Psoas muscle (tissue), 8 donors: ENCODE measurements around the gene CSF2RB. TPM values are rescaled to one million over a fixed set of nuclear protein-coding genes. Genes with fewer than 3 reads are reported as not detected.

Experiments used
- ATAC-seq, 4 donors: fragments of 200-7000 bp; cut with Tn5 transposase; one replicate each; pipeline ENCODE4 v1.9.1; 2020; ENCODE audit warnings: moderate library complexity in 3 of 4, mild to moderate bottlenecking in 2 of 4
- DNase-seq, 2 donors: peaks; one replicate each; pipeline ENCODE4 v3.0.0-alpha.2; 2020
- H3K27ac ChIP-seq: fragments of 200-600 bp; one replicate; pipeline ENCODE4 v1.8.0; 2022
- H3K27me3 ChIP-seq, 3 donors: fragments of 200-600 bp in 1 of 3; one replicate each; pipeline versions ENCODE4 v1.6.1 to v1.8.0; 2013 to 2022; ENCODE audit warnings: low read length in 2 of 3, mild to moderate bottlenecking in 2 of 3, moderate library complexity in 1 of 3; ENCODE audit not compliant: insufficient read depth in 3 of 3
- H3K36me3 ChIP-seq, 2 donors: fragments of 200-600 bp in 1 of 2; one replicate each; pipeline versions ENCODE4 v1.6.1 to v1.8.0; 2013 to 2022; ENCODE audit warnings: low read depth in 1 of 2, mild to moderate bottlenecking in 1 of 2, moderate library complexity in 1 of 2; ENCODE audit not compliant: insufficient read depth in 1 of 2
- H3K4me1 ChIP-seq: fragments of 200-600 bp; one replicate; pipeline ENCODE4 v1.8.0; 2022
- H3K4me3 ChIP-seq: fragments of 200-600 bp; one replicate; pipeline ENCODE4 v1.8.0; 2022; ENCODE audit warnings: mild to moderate bottlenecking
- H3K9me3 ChIP-seq: fragments of 200-600 bp; one replicate; pipeline ENCODE4 v1.8.0; 2022
- WGBS, 3 donors: extraction: QIAGEN DNeasy Blood & Tissue Kit; methylation state at CpG; one replicate each; pipeline versions ENCODE4 v1.1.6 to v1.1.7; 2013; 5-methylcytosine and 5-hydroxymethylcytosine counted together
- intact Hi-C, 2 donors: fragments of 100-400 bp; cut with DNase I; formaldehyde crosslinking; loops; one replicate each; pipeline versions ENCODE4 v1.11.0 to v1.14.2; 2022
- polyA plus RNA-seq, 3 donors: library from polyadenylated mRNA; stranded (reverse); fragments of 200-250 nt; gene quantifications; one replicate each; pipeline ENCODE4 v1.2.3, GENCODE V29; 2013
- total RNA-seq, 4 donors: library from RNA; stranded (reverse); fragmentation: NEBNext Ultra II Directional in 2 of 4; extraction: Animal tissue kit (Norgen Biotek cat#: 25700) in 2 of 4; gene quantifications; one replicate each; pipeline versions ENCODE4 v1.2.1 to v1.2.4, GENCODE V29; 2021 to 2023
- TF ChIP-seq, protein P1 (sequence below): fragments of 200-600 bp; IDR thresholded peaks from one replicate; pipeline ENCODE4 v1.8.0; 2022; ENCODE audit warnings: antibody characterized with exemption
- donor health status: healthy with polysubstance abuse.
- donor health status: DM: no; HTN: no; CAD: no; lungs with moderate emphysema.
- donor health status: Bipolar disorder and iron deficiency.
- donor health status: healthy.
- donor health status: DM: yes; HTN: yes; CAD: no.
- donor health status: DM: no; HTN: no; CAD: no.
- donor health status: DM: no; HTN: no; CAD: no.
- donor health status: DM: yes; HTN: yes; CAD: no.

CSF2RB gene
- total and polyA plus RNA-seq, 7 donors, result 0.25 to 1.7 (median 1.0) TPM

- Histone ChIP-seq H3K4me3 (no peak overlapping the region), H3K27ac (no peak overlapping the region), H3K36me3 (no peaks in the 10 kb centered on the region), H3K4me1 (no peaks in the 10 kb centered on the region), H3K27me3 (peaks cover 0 to 21% (median 2%) of the 10 kb centered on the region in 3 donors), H3K9me3 (no peaks in the 10 kb centered on the region)
- TF ChIP-seq, protein P1, sequence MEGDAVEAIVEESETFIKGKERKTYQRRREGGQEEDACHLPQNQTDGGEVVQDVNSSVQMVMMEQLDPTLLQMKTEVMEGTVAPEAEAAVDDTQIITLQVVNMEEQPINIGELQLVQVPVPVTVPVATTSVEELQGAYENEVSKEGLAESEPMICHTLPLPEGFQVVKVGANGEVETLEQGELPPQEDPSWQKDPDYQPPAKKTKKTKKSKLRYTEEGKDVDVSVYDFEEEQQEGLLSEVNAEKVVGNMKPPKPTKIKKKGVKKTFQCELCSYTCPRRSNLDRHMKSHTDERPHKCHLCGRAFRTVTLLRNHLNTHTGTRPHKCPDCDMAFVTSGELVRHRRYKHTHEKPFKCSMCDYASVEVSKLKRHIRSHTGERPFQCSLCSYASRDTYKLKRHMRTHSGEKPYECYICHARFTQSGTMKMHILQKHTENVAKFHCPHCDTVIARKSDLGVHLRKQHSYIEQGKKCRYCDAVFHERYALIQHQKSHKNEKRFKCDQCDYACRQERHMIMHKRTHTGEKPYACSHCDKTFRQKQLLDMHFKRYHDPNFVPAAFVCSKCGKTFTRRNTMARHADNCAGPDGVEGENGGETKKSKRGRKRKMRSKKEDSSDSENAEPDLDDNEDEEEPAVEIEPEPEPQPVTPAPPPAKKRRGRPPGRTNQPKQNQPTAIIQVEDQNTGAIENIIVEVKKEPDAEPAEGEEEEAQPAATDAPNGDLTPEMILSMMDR, result no peak
- DNase-seq (no peak), ATAC-seq (no peak)
- 68 to 70% (median 69%) methylated on average over 12 to 13 of the region's 13 CpGs for WGBS, 3 donors
- intact Hi-C loops, result no loop called here
Observed at GRCh38 chr22:36953239-36954080, 40.0 kb downstream of the CSF2RB start.

DNA sequence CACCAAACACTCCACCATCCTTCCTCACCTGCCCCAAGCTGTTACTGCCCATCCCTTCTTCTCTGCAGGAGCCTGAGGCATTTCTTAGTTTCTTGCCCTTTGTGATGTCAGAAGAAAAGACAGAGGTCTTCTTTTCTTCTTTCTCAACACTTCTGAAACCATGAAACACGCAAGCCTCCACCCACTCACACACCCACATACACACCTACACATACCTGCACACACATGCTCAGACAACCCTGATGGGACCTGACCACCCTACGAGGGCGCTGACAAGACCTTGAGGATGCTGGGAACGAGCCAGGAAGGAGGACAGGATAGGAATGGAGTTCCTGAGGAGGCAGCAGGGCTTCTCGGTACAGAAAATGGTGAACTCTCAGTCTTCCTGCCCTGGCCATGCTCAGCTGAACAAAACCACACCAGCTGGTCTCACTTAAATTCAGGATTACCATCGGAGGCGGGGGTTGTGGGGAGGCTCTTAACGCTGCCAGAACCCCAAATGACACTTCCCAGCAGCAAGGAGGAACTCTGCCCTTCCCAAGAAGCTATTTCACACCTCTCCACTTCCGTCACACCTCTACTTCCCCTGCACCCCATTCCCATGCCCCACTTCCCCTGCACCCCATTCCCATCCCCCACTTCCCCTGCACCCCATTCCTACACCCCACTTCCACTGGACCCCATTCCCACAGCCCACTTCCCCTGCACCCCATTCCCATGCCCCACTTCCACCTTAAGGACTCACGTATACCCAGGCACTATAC, 41.0 kb downstream of the CSF2RB start:
- no peaks in the 10 kb centered on the region for H3K36me3 ChIP-seq
- intact Hi-C loops, result no loop called here
- H3K27me3 ChIP-seq, result peaks cover 0 to 22% (median 2%) of the 10 kb centered on the region in 3 donors
- ATAC-seq (no peak), DNase-seq (no peak)
- H3K4me1 ChIP-seq, result no peaks in the 10 kb centered on the region
- H3K9me3 ChIP-seq, result no peaks in the 10 kb centered on the region
- H3K27ac ChIP-seq, result no peak overlapping the region
- no peak overlapping the region for H3K4me3 ChIP-seq
- WGBS, 3 donors, result 38 to 48% (median 45%) methylated on average over 10 of the region's 10 CpGs
- TF ChIP-seq, protein P1, result no peak

DNA sequence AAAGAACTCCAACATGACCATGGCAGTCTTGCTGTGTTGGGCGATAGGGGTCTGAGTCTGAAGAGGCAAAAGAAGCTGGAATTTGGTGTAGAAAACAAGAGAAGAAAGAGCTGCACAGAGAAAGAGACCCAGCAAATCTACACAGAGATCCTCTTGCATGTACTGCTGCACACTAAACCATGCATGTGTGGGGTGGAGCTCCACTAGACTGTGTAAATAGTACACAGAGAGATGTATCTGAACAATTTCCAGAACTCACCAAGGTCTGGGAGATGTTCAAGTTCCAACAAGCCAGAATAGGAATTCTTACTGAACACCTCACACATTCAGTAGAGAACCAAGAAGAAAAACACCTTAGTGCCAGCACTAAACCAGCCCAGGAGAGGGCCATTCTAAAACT, 42.3 kb downstream of the CSF2RB start:
- TF ChIP-seq, protein P1, result no peak
- 84 to 100% (median 88%) methylated on average over 1 of the region's 1 CpG for WGBS, 3 donors
- H3K36me3 ChIP-seq, result no peaks in the 10 kb centered on the region
- no peaks in the 10 kb centered on the region for H3K4me1 ChIP-seq
- intact Hi-C loops, result no loop called here
- ATAC-seq (no peak), DNase-seq (no peak)
- no peak overlapping the region for H3K4me3 ChIP-seq
- peaks cover 0 to 24% (median 2%) of the 10 kb centered on the region in 3 donors for H3K27me3 ChIP-seq
- H3K27ac ChIP-seq, result no peak overlapping the region
- no peaks in the 10 kb centered on the region for H3K9me3 ChIP-seq

GRCh38 chr22:36958366-36958765, 44.9 kb downstream of the CSF2RB start:
- intact Hi-C loops, result no loop called here
- no peak for ATAC-seq
- H3K36me3 ChIP-seq, result no peaks in the 10 kb centered on the region
- TF ChIP-seq, protein P1, result no peak
- H3K27ac ChIP-seq, result no peak overlapping the region
- DNase-seq, result no peak
- H3K4me3 ChIP-seq, result no peak overlapping the region
- 29 to 40% (median 36%) methylated on average over 2 of the region's 2 CpGs for WGBS, 3 donors
- no peaks in the 10 kb centered on the region for H3K9me3 ChIP-seq
- peaks cover 0 to 27% (median 2%) of the 10 kb centered on the region in 3 donors for H3K27me3 ChIP-seq
- H3K4me1 ChIP-seq, result no peaks in the 10 kb centered on the region
